NCI-H446 (cell line): ENCODE measurements around the gene HOXD8.

Source experiments
- DNase-seq, 2 experiments: peaks; one replicate each; lab custom pipeline; 2025; lab: John Stamatoyannopoulos, UW

Gene HOXD8

DNA sequence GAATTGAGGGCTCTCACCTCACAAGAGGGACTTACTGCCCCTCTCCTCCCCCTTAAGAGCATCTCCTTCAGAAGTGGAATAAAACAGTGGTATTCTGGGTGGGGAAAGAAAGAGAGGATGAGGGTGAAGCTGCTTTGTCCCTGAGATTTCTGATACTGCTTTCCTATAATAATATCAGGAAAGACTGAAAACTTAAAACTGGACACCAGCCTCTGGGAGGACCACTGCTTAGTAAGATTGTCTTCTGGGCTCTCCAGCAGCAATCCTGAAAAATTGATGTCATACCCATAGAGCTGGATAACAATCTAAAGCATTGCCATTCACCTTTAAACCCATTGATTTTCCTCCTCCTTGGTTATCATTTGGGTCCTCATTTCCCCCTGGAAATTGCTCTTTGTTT, 17.1 kb downstream of the HOXD8 start:
- no peak for DNase-seq

GRCh38 chr2:176147210-176147799, 17.8 kb downstream of the HOXD8 start:
- no peak for DNase-seq

DNA sequence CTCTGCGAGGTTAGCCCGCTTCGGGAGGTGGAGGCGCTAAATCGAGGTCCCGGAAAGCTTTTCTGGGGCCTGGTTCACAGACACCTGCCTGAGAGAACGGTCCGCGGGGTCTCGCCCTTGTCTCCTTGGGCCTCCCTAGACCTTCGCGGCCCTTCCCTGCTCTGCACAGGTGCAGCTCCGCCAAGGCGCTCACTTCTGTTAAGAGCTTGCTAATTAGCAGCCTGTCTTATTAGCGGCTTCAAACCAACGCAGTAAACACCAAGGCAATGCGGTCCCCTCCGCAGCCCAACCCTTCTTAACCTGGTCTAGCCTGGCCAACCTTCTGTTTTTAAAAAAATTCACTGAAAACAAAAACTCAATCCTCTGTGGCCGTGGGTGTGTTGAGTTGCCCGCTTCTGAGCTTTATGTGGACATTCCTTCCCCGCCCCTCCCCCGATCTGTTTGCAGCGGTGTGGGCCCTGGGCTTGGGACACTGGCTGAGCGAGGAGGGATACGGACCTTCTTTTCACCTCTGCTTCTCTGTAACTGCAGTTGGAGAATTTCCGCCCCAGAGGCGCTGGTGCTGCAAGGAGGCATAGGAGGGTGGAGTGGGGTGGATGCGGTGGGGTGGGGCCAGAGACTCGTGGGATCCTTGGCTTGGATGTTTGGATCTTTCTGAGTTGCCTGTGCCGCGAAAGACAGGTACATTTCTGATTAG, 18.4 kb downstream of the HOXD8 start:
- no peak for DNase-seq

GRCh38 chr2:176148751-176149421, 19.4 kb downstream of the HOXD8 start:
- no peak for DNase-seq

DNA sequence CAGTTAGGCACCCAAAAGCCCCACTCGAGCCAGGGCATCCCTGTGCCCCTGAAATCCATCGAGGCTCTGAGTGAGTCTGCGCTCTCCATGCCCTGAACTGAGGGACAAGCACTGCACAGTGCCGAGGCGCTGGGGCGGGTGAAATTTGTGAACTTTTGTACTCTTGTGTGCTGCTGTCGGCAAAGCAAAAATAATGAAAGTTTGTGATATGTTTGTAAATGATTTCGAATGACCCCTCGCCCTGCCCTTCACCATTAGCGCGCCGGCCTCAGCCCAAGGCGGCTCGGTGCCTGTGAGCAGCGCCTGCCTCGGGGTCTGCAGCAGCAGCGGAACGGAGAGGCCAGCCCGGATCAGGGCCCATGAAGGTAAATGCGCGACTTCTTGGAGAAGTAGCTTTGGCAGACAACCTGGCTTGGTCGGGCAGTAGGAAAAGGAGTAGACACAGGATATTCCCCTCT, 20.0 kb downstream of the HOXD8 start:
- DNase-seq = no peak

DNA sequence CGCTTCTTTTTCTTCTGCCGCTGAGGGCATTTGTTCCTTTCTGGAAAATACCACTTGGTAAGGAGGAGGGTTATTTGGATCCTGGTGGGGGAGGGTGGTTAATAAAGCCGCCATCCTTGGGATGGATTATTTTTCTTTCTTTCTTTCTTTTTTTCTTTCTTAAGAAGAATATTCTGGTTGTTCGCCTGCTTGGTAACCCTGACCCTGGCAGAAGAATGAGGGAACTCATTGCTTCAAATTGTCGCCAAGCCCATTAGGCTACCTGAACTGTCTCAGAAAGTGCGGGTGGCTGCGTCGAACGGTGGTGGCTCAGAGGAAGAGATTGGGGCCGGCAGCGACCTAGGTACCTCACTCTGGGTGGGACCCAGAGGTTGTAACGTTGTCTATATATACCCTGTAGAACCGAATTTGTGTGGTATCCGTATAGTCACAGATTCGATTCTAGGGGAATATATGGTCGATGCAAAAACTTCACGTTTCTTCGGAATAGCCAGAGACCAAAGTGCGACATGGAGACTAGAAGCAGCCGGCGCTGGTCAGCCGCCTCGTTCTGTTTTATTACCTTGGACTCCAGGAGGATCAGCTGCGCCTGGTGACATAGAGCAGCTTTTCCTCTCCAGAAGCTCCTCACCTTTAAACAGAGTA, 20.6 kb downstream of the HOXD8 start:
- DNase-seq = no peak

- no peak for DNase-seq
Observed at GRCh38 chr2:176150584-176151441, 21.3 kb downstream of the HOXD8 start.

GRCh38 chr2:176151442-176152287, 22.2 kb downstream of the HOXD8 start, which contains the start of gene HOXD4:
TSS of gene HOXD4 (plus strand) at chr2:176151550. CDS start at chr2:176151634, 84 bp downstream.
- peak in 1 of 2 experiments; percentile 48 for DNase-seq

DNA sequence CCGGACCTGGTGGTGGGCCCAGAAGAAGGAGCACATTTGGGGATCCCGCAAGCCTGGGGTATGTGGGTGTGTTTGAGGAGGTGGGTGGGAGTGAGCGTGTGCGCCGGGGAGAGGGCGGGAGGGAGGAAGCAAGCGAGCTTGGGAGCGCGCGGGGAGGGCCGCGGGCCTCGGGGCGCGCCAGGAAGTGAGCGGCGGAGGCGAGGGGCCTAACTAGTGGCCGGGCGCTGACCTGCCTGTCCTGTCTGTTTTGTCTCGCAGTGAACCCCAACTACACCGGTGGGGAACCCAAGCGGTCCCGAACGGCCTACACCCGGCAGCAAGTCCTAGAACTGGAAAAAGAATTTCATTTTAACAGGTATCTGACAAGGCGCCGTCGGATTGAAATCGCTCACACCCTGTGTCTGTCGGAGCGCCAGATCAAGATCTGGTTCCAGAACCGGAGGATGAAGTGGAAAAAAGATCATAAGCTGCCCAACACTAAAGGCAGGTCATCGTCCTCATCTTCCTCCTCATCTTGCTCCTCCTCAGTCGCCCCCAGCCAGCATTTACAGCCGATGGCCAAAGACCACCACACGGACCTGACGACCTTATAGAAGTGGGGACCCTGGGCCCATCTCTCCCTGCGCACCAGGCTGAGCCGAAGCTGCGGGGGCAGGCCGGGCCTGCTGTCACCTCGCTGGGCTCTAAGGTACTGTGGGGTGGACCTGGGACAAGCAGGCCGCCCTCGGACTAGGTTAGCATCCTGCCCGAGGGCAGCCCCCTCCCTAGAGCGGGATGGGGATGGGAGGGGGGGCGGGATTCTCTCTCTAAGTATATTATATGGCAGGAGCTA, 23.1 kb downstream of the HOXD8 start:
- DNase-seq = peak in 1 of 2 experiments; percentile 12

- DNase-seq = no peak
Observed at GRCh38 chr2:176154576-176155252, 25.2 kb downstream of the HOXD8 start.

DNA sequence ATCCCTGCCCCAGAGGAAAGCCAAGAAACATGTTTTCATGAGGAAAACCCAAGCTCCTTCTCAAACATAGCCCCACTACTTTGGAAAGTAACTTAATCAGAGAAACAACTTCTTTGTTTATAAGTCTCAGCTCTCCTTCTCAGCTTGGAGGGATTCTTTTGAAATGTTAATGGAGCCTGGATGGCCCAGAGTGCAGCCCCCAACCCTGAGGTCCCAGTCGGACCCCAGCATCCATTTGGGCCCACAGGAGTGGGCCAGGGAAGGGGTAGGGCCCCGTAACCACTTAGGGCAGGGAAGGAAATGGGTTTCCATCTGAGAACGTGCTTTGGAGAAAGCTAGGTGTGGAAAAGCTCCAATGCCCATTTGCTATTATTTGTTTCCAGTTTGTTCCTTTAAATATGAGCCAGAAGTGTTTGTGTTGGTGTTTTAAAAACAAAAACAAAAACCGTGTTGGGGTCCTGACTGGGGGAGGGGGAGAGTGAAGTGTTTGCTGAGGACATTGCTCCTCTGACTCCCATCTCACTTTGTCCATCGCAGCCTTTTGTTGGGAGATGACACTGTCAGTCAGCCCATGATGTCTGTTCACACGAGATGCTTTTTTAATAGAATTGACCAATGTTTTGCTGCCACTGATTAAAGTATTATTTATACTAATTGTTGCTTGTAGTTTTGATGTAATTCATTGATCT, 26.0 kb downstream of the HOXD8 start:
- no peak for DNase-seq

GRCh38 chr2:176156301-176156806, 26.8 kb downstream of the HOXD8 start:
- DNase-seq = peak in 1 of 2 experiments; percentile 19

- DNase-seq = peak in 1 of 2 experiments; percentile 25
Observed at GRCh38 chr2:176156807-176157498, 27.4 kb downstream of the HOXD8 start, which contains the start of gene HOXD3. TSS of gene HOXD3 (plus strand) at chr2:176157307. CDS start at chr2:176169115, 11,808 bp downstream.

DNA sequence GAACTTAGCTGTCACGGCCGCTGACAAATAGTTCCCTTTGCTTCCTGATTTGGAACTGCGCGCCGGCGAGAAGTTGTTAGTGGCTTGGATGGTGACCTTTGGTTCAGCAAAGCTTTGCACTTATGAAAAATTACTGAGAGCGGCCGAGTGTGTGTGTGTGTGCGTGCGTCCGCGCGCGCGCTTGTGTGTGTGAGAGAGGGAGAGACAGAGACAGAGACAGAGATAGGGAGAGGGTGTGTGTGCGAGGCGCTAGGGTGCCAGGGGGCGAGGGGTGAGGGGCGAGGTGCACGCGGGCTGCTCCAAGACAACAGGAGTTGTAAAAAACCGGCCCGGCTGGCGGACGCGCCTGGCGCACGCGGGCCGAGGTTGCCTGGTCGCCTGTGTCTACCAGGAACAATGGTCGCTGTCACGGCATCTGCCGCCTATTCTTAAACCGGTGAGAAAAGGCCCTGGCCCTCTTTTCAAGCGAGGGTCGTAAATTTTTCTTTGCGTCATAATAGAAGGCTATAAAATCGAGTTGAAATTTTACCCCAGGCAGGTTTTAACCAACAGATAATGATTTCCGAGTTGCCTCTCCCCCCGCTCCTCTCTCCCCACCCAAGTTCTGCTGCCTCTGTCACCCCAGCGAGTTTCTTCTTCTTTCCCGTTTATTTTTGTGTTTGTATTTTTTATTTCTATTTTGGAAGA, 28.1 kb downstream of the HOXD8 start:
- DNase-seq = peak in 1 of 2 experiments; percentile 55

DNA sequence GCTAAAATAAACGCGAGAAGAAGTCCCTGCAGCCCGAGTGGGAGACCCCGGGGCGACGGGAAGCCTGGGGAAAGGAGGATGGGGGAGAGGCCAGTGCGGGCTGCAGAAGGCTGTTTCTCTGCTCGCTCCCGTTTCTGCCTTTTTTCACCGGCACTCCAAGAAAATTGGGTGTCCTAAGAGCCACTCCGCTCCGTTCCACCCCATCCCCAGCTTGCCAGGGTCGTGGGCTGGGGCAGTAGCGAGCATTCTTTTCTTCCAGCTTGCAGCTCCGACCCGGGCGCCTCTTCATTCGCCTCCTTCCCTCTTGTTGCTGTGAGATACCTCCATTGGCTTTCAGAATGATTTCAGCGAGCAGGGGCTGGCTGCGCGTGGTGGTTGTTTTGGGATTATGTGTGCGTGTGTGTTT, 28.7 kb downstream of the HOXD8 start:
- DNase-seq = peak in 1 of 2 experiments; percentile 31

GRCh38 chr2:176158855-176159662, 29.6 kb downstream of the HOXD8 start:
- DNase-seq = peak in 1 of 2 experiments; percentile 19
